Measurements from ENCODE around the gene MANBA. TPM values are rescaled to one million over a fixed set of nuclear protein-coding genes. Genes with fewer than 3 reads are reported as not detected.

MANBA gene
- 32.4 TPM for polyA plus RNA-seq

DNA sequence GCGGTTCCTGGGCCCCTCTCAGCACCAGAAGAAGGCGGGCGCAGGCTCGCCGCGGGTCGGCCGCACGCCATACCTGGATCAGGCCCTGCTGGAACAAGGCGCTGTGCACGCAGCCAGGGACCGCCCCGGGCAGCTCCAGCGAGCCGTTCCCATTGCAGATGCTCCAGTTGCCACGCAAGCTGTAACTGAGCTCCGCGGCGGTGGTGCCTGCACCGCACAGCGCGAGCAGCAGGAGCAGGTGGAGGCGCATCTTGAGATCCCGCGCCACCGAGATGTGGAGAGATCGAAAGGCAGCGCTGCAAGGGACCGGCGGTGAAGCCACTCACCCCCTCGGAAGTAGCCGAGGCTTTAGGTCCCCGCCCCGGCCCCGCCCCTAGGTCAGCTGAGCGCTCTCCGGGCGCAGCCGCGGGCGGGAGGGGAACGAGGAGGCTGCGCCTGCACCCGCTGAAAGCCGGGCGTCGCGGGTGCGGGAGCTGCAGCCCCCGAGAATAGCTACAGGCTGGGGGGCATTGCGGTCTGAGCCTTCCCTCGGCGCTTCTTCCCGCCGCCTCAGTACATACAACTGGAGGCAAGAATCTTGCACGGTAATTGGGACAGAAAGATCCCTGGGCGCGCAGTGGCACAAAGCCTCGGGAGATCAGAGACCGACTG lies at the start of gene MANBA:
MANBA (minus strand) TSS at position 324 of the 651 bp plus-strand sequence; CDS start at position 250, 74 bp downstream.
- H3K9me3 Mint-ChIP-seq = peaks cover 0 to 3% (median 0%) of the 10 kb centered on the region in 3 donors
- H3K27ac Mint-ChIP-seq = peak within 1 kb of the TSS; percentile 85 to 98 (median 96)
- peaks cover 4% of the 10 kb centered on the region for H3K27me3 Mint-ChIP-seq
- H3K4me1 Mint-ChIP-seq = peaks cover 18 to 42% (median 30%) of the 10 kb centered on the region in 3 donors
- peaks cover 2% of the 10 kb centered on the region for H3K36me3 Mint-ChIP-seq
- H3K4me3 Mint-ChIP-seq = peak within 1 kb of the TSS; percentile 83 to 97 (median 94)

DNA sequence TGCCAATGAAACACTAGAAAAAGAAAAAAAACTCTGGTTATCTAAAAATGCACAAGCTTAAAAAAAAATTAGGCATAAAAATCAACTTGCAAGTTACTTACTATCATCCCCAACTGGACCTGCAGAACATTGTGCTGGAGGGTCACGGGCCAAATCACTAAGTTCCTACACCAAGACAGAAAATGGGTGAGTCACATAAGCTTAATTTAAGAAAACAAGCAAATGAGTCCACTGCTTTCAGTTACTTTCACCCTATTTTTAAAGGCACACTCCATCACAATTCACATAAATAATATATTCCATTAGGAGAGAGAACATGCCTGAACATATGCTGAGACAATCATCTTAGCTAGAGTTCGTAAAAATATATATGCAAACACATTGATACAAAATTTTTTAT lies 48.9 kb upstream of the MANBA start:
- Mint-ChIP-seq H3K27ac (peak overlapping the region in 2 of 3 donors; percentile 18 to 31), H3K4me3 (peak overlapping the region in 2 of 4 donors; percentile 48 to 58)

DNA sequence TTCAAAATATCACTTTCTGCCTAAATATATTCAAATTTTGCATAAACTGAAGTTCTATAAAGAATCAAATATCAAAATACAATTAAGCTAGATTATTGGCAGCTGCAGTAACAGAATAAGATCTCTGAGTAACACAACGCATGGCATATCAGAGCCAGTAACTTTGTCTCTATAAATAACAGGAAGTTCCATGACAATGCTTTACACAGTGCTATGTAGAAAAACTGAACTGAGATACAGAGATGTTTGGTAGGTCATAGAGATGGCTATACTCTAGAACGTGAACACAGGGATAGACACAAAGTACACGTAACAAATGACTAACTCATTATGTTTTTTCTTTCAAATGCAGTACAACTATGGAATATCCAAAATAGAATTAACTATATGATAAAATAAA lies 48.4 kb upstream of the MANBA start:
- H3K9me3 Mint-ChIP-seq = no peaks in the 10 kb centered on the region
- peak overlapping the region; percentile 2 to 90 (median 18) for H3K27ac Mint-ChIP-seq
- H3K4me1 Mint-ChIP-seq = peaks cover 38 to 56% (median 44%) of the 10 kb centered on the region in 3 donors
- peak overlapping the region in 1 of 4 donors; percentile 15 for H3K4me3 Mint-ChIP-seq
- no peaks in the 10 kb centered on the region for H3K27me3 Mint-ChIP-seq
- H3K36me3 Mint-ChIP-seq = peaks cover 4% of the 10 kb centered on the region

More for the DNA sequence above, 48.9 kb upstream of the MANBA start:
- peaks cover 41 to 60% (median 47%) of the 10 kb centered on the region in 3 donors for H3K4me1 Mint-ChIP-seq
- H3K36me3 Mint-ChIP-seq = peaks cover 4% of the 10 kb centered on the region
- no peaks in the 10 kb centered on the region for H3K9me3 Mint-ChIP-seq
- no peaks in the 10 kb centered on the region for H3K27me3 Mint-ChIP-seq

DNA sequence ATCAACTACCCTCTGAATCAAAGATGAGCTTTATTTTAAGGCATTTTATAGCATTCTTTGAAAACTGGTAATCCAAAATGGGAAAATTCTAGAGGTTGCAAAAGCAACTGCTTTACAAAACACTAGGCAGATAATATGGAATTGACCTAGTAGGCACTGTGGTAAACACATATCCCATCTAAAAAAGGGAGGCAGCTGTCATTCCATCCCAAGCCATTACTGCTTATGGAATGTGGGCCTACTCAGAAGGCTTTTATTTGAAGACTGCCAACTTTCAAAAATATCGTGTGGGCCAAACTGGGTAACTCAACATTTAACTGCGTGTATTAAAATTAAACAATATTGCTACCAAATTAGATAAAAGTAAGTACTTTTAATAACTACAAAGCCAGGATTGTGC lies 47.2 kb upstream of the MANBA start:
- H3K9me3 Mint-ChIP-seq = no peaks in the 10 kb centered on the region
- no peak overlapping the region for H3K4me3 Mint-ChIP-seq
- peaks cover 33 to 54% (median 34%) of the 10 kb centered on the region in 3 donors for H3K4me1 Mint-ChIP-seq
- H3K36me3 Mint-ChIP-seq = peaks cover 2% of the 10 kb centered on the region
- H3K27ac Mint-ChIP-seq = peak overlapping the region in 2 of 3 donors; percentile 1 to 2
- H3K27me3 Mint-ChIP-seq = no peaks in the 10 kb centered on the region

DNA sequence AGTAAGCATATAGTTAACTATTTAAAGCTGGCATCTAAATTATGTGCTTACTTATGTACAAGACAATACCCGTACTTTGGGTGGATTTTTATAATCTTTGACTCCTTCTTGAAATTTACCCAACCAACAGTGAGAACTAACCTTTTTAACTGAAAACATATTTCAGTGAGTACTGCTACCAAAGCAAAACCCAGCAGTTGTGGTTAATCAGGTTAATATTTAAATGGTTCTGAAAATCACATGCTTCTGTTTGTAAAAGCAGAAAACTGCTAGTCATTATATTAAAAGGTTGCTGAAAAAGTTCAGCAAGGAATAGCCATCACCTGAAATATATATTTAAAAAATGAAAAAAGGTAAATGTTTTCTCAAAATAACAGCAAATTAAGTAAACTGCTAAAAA lies 46.6 kb upstream of the MANBA start:
- Mint-ChIP-seq H3K27me3 (no peaks in the 10 kb centered on the region), H3K4me3 (no peak overlapping the region), H3K27ac (no peak overlapping the region), H3K9me3 (no peaks in the 10 kb centered on the region), H3K36me3 (peaks cover 2% of the 10 kb centered on the region), H3K4me1 (peaks cover 31 to 50% (median 31%) of the 10 kb centered on the region in 3 donors)

DNA sequence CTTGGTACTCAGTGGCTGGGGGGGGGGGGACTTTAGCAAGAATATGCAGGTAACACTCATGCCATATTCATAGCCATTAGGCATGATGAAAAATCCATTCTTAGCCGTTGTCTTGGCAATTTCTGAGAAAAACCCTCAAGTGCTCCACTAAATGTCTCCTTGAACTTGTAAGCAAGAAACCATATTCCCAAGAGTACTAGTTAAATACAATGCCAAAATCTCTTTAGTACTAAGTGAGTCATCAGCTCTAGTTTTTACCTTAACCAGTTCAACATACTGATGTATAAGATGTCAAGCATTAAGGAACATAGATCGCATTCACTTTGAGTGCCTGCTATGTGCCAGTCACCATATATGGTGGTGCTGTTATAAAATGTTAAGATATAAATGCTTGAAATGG lies 39.0 kb upstream of the MANBA start:
- Mint-ChIP-seq H3K36me3 (peaks cover 4% of the 10 kb centered on the region), H3K4me3 (no peak overlapping the region), H3K9me3 (no peaks in the 10 kb centered on the region), H3K27ac (peak overlapping the region in 1 of 3 donors; percentile 19), H3K27me3 (no peaks in the 10 kb centered on the region), H3K4me1 (peaks cover 0 to 9% (median 6%) of the 10 kb centered on the region in 3 donors)

DNA sequence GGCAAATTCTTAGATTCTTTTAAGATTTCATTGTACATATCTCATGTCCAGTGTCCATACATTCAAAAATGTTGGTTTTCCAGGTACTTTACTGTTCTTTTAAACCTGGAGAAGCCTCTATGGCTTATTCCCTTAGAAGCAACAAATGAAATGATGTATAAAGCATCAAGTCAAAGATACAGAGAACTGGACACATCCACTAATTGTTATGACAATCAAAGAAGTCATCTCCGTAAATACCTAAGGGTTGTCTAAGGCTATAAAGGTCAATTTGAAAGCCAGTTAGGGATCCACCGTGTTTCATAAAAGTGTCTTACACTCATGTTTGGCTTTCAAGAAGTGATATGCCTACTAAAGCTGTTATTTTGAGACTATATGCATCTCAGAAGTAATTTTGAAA lies 34.2 kb upstream of the MANBA start:
- Mint-ChIP-seq H3K9me3 (peaks cover 0 to 3% (median 2%) of the 10 kb centered on the region in 3 donors), H3K27ac (peak overlapping the region in 1 of 3 donors; percentile 56), H3K36me3 (peaks cover 8% of the 10 kb centered on the region), H3K27me3 (no peaks in the 10 kb centered on the region), H3K4me3 (no peak overlapping the region), H3K4me1 (peaks cover 2 to 10% (median 5%) of the 10 kb centered on the region in 3 donors)

DNA sequence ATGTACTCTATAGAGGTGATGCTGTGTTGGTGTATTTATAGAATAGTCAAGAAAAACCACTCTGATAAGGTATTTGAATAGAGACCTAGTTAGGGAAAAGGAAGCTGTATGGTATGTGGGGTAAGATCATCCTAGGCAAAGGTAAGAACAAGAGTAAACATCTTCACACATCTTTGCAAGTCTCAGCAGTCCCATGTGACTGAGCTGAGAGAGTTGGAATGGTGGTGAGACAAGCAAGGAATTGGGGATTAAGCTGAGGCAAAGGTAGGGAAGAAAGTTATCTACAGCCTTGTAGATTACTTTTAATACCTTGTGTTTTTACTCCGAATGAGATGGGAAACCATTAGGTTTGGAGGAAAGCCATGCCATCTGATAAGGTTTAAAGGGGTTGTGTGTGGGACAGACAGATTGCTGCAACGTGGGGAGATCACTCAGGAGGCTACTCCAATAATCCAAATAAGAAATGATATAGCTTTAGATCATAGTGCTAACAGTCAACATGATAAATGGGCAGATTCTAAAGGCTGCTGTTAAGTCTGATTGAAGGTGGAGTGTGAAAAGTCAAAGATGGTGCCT lies 31.7 kb upstream of the MANBA start:
- H3K27ac Mint-ChIP-seq = peak overlapping the region in 1 of 3 donors; percentile 82
- H3K9me3 Mint-ChIP-seq = peaks cover 0 to 6% (median 2%) of the 10 kb centered on the region in 3 donors
- peaks cover 3% of the 10 kb centered on the region for H3K36me3 Mint-ChIP-seq
- no peak overlapping the region for H3K4me3 Mint-ChIP-seq
- peaks cover 6 to 16% (median 7%) of the 10 kb centered on the region in 3 donors for H3K4me1 Mint-ChIP-seq
- H3K27me3 Mint-ChIP-seq = no peaks in the 10 kb centered on the region

DNA sequence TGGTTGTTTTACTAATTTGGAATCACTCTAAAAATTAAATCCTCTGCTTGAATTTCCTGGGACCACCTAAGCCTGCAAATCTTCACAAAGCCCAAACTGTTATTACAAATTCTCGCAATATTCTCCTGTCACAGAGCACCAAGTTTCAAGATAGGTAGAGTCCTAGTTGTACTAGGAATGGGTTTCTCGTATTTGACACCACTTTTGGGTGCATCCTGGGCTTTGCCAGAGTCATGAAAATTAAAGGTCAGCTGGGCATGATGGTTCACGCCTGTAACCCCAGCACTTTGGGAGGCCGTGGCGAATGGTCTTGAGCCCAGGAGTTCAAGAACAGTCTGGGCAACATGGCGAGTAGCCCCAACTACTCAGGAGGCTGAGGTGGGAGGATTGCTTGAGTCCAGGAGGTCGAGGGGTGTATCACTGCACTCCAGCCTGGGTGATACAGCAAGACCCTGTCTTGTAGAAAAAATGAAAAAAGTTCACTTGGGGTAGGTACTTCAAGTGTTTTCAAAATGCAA lies 30.6 kb upstream of the MANBA start:
- peaks cover 3% of the 10 kb centered on the region for H3K36me3 Mint-ChIP-seq
- peaks cover 0 to 6% (median 2%) of the 10 kb centered on the region in 3 donors for H3K9me3 Mint-ChIP-seq
- peaks cover 6 to 16% (median 7%) of the 10 kb centered on the region in 3 donors for H3K4me1 Mint-ChIP-seq
- H3K27me3 Mint-ChIP-seq = no peaks in the 10 kb centered on the region
- peak overlapping the region in 1 of 3 donors; percentile 49 for H3K27ac Mint-ChIP-seq
- no peak overlapping the region for H3K4me3 Mint-ChIP-seq

DNA sequence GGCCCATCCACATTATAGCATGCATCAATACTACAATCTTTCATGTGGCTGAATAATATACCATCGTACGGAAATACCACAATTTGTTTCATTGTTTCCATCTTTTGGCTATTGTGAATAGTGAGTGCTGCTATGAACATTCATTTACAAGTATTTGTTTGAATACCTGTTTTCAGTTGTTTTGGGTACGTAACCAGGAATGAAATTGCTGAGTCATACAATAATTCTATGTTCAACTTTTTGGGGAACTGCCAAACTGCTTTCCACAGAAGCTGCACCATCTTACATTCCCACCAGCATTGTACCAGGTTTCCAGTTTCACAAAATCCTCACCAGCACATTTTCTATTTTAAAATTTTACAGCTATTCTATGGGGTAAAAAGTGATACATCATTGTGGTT lies 28.5 kb upstream of the MANBA start:
- peaks cover 0 to 6% (median 2%) of the 10 kb centered on the region in 3 donors for H3K9me3 Mint-ChIP-seq
- H3K36me3 Mint-ChIP-seq = peaks cover 3% of the 10 kb centered on the region
- peak overlapping the region in 1 of 3 donors; percentile 46 for H3K27ac Mint-ChIP-seq
- H3K4me1 Mint-ChIP-seq = peaks cover 4 to 16% (median 6%) of the 10 kb centered on the region in 3 donors
- H3K27me3 Mint-ChIP-seq = no peaks in the 10 kb centered on the region
- no peak overlapping the region for H3K4me3 Mint-ChIP-seq

DNA sequence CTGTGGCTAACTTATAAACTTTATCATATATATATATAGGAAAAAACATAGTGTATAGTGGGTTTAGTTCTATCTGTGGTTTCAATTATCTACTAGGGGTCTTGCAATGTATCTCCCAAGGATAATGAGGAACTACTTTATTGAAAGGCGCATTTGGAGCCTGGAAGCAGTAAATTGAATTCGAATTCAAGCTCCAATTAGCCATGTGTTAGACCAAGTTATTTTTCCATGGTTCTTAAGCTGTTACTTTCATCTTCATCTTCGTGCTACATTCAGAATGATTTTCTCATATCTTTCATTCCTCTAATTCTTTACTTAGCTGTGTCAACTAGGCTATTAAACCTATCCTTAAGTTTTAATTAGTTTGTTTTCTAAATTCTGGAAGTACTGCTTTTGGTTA lies 27.2 kb upstream of the MANBA start:
- no peak overlapping the region for H3K4me3 Mint-ChIP-seq
- H3K27me3 Mint-ChIP-seq = no peaks in the 10 kb centered on the region
- H3K27ac Mint-ChIP-seq = no peak overlapping the region
- H3K4me1 Mint-ChIP-seq = peaks cover 4 to 16% (median 6%) of the 10 kb centered on the region in 3 donors
- peaks cover 0 to 6% (median 2%) of the 10 kb centered on the region in 3 donors for H3K9me3 Mint-ChIP-seq
- peaks cover 2% of the 10 kb centered on the region for H3K36me3 Mint-ChIP-seq

DNA sequence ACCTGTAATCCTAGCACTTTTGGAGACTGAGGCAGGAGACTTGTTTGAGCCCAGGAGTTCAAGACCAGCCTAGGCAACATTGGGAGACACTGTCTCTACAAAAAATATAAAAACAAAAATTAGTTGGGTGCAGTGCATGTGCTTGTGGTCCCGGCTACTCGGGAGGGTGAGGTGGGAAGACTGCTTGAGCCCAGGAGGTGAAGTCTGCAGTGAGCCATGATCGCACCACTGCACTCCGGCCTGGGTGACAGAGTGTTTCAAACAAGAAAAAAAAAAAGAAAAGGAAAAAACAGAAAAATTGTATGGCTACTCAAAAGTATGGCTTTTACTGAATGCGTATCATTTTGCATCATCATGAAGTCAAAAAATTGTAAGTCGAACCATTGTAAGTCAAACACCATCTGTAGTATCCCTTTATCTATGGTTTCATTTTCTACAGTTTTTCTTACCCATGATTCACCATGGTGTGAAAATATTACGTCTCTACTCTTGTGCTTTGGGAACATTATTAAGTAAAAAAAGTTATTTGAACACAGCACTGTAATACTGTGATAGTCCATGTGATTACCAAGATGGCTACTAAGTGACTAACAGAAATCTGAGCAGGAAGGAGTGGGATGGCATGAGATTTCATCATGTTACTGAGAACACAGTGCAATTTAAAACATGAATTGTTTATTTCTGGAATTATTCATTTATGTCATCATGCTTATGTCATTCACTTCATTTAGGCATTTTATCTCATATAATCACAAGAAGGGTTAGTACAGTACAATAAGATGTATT lies 26.5 kb upstream of the MANBA start:
- Mint-ChIP-seq H3K4me3 (no peak overlapping the region), H3K4me1 (peaks cover 4 to 14% (median 6%) of the 10 kb centered on the region in 3 donors), H3K36me3 (peaks cover 2% of the 10 kb centered on the region), H3K27ac (no peak overlapping the region), H3K9me3 (peaks cover 0 to 6% (median 2%) of the 10 kb centered on the region in 3 donors), H3K27me3 (no peaks in the 10 kb centered on the region)

DNA sequence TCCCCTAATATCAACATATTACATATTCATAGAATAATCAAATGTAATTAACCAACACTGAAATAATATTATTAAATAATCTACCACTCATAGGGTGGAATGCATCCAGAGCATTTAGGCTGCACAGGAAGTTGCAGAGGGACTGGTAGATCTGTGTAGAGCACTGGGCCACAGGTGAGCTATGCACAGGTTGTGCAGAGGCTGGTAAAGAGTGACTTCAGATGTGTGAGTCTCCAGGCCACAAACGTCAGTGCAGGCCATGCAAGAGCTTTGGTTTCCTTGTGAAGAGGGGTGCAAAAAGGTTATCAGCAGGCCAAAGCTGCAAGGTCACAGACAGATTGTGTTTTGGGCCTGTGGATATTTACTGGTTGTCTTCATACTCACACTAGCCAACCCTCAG lies 25.5 kb upstream of the MANBA start:
- Mint-ChIP-seq H3K27ac (no peak overlapping the region), H3K4me3 (no peak overlapping the region), H3K27me3 (no peaks in the 10 kb centered on the region)

DNA sequence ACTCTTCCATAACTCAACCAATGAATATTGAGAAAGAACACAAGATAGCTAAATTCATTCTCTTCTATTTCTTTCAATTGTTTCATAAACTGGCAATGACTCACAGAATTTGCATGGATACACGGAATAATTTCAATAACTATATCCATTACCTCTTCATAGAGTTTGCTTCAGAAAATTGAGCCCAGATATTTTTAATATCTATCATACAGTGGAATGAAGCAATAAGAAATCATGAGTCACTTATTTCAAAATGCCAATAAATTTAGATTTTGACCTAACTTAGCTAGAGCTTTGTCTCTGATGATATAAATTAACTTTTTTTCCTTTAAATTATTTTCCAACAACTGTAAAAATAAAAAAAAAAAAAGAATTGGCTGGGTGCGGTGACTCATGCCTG lies 22.2 kb upstream of the MANBA start:
- Mint-ChIP-seq H3K36me3 (no peaks in the 10 kb centered on the region), H3K4me3 (no peak overlapping the region), H3K4me1 (no peaks in the 10 kb centered on the region), H3K27me3 (no peaks in the 10 kb centered on the region), H3K9me3 (no peaks in the 10 kb centered on the region), H3K27ac (no peak overlapping the region)

More for the DNA sequence above, 25.5 kb upstream of the MANBA start:
- peaks cover 2 to 10% (median 6%) of the 10 kb centered on the region in 3 donors for H3K4me1 Mint-ChIP-seq
- peaks cover 0 to 6% (median 1%) of the 10 kb centered on the region in 3 donors for H3K9me3 Mint-ChIP-seq
- H3K36me3 Mint-ChIP-seq = no peaks in the 10 kb centered on the region

DNA sequence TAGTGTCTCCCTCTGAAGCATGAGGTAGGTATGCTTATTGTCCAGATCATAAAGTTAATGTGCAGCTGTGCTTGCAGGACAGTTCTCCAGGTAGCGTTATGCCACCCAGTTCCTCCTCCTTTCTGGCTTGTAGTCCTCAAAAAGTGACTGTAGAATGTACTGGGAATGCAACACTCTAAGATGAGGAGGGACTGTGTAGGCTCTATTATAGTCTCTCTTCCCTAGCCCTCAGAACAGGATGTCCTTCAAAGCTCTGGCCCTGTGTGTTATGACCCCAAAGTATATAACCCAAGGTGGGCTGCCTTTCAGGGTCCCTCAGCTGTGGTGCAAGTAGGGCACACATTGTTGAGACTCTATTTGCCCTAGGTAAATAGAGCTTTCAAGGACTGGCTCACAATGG lies 20.8 kb upstream of the MANBA start:
- H3K4me3 Mint-ChIP-seq = no peak overlapping the region
- no peaks in the 10 kb centered on the region for H3K36me3 Mint-ChIP-seq
- no peaks in the 10 kb centered on the region for H3K27me3 Mint-ChIP-seq
- no peak overlapping the region for H3K27ac Mint-ChIP-seq
- H3K9me3 Mint-ChIP-seq = no peaks in the 10 kb centered on the region
- H3K4me1 Mint-ChIP-seq = no peaks in the 10 kb centered on the region
